Measurements from ENCODE around the gene SLC39A12.

DNA sequence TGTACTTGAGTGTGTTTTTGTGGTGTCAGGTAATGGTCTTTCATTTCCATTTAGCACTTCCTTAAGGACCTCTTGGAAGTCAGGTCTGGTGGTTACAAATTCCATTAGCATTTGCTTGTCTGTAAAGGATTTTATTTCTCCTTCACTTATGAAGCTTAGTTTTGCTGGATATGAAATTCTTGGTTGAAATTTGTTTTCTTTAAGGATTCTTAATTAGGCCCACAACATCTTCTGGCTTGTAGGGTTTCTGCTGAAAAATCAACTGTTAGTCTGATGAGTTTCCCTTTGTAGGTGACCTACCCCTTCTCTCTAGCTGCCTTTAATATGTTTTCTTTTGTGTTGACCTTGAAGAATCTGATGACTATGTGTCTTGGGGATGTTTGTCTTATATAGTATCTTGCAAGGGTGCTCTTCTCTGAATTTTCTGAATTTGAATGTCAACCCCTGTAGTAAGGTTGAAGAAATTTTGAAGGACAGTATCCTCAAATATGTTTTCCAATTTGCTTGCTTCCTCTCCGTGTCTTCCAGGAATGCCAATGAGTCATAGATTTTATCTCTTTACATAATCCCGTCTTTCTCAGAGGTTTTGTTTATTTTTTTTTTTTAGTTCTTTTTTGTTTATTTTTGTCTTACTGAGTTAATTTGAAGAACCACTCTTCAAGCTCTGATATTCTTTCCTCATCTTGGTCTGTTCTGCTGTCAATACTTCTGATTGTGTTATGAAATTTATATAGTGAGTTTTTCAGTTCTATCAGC is 70.2 kb downstream of the SLC39A12 start:
- TF ChIP-seq, protein P1, sequence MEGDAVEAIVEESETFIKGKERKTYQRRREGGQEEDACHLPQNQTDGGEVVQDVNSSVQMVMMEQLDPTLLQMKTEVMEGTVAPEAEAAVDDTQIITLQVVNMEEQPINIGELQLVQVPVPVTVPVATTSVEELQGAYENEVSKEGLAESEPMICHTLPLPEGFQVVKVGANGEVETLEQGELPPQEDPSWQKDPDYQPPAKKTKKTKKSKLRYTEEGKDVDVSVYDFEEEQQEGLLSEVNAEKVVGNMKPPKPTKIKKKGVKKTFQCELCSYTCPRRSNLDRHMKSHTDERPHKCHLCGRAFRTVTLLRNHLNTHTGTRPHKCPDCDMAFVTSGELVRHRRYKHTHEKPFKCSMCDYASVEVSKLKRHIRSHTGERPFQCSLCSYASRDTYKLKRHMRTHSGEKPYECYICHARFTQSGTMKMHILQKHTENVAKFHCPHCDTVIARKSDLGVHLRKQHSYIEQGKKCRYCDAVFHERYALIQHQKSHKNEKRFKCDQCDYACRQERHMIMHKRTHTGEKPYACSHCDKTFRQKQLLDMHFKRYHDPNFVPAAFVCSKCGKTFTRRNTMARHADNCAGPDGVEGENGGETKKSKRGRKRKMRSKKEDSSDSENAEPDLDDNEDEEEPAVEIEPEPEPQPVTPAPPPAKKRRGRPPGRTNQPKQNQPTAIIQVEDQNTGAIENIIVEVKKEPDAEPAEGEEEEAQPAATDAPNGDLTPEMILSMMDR (IDR thresholded peaks at IDR 0.05; ENCODE audit: insufficient read depth, low read length, poor library complexity, severe bottlenecking): no peak
- no peak for TF ChIP-seq EZH2phosphoT487 (conservative IDR thresholded peaks at IDR 0.05; ENCODE audit: low read length)

All from SU-DHL-6 (cell line).